HUES6 (cell line): ENCODE data around the gene RPP14.
"Not testable (repeated sequence)": the region's sequence is repeated elsewhere in the genome, so short reads cannot be mapped to it uniquely, and the experiment has no call there.

Experiments
- H3K27ac ChIP-seq: 2 replicates; pipeline ENCODE4 v1.7.0; 2013; ENCODE audit warnings: low read depth, mild to moderate bottlenecking, low read length, inconsistent platforms
- H3K27me3 ChIP-seq: 2 replicates; pipeline ENCODE4 v1.6.1; 2013; ENCODE audit warnings: low read length; ENCODE audit not compliant: control insufficient read depth, insufficient read depth
- H3K36me3 ChIP-seq: 2 replicates; pipeline ENCODE4 v1.6.1; 2013; ENCODE audit warnings: low read length; ENCODE audit not compliant: control insufficient read depth, insufficient read depth
- H3K4me1 ChIP-seq: 2 replicates; pipeline ENCODE4 v1.6.1; 2013; ENCODE audit warnings: low read length; ENCODE audit not compliant: control insufficient read depth, insufficient read depth
- H3K4me3 ChIP-seq: 2 replicates; pipeline ENCODE4 v1.5.1; 2013; ENCODE audit warnings: low read depth, low read length
- H3K9ac ChIP-seq: one replicate; pipeline ENCODE4 v1.6.1; 2013; ENCODE audit warnings: mild to moderate bottlenecking, low read length
- H3K9me3 ChIP-seq: 2 replicates; pipeline ENCODE4 v1.6.1; 2013; ENCODE audit warnings: low read depth, low read length; ENCODE audit not compliant: control insufficient read depth, insufficient read depth

Gene RPP14

DNA sequence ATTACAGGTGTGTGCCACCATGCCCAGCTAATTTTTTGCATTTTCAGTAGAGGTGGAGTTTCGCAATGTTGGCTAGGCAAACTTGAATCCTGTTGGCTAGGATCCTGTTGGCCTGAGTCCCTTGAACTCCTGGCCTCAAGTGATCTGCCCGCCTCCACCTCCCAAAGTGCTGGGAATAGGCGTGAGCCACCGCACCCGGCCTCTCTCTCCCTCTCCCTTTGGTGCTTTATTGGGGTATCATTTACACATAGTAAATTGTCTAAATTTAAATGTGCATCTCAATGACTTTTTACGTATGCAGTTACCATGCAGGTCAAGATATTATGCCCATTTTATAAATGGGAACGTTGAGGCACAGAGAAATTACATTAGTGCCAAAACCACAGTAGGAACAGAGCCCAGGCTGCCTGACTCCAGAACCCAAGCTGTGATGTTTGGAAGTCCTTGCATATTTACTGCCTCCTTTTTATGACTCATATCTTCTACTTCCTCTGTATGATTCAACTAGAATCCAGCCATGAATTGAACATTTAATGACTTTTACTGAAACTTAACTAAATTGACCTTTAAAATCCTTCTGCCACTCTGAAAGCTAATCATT lies 34.0 kb upstream of the RPP14 start:
- no peaks in the 10 kb centered on the region for H3K9me3 ChIP-seq
- H3K9ac ChIP-seq = no peak overlapping the region
- no peaks in the 10 kb centered on the region for H3K27me3 ChIP-seq
- H3K4me3 ChIP-seq = no peak overlapping the region
- no peaks in the 10 kb centered on the region for H3K4me1 ChIP-seq
- no peak overlapping the region for H3K27ac ChIP-seq
- peaks cover 3% of the 10 kb centered on the region; the same call in 1 of the 2 replicates for H3K36me3 ChIP-seq

GRCh38 chr3:58272891-58273290 lies 33.2 kb upstream of the RPP14 start:
- H3K4me3 ChIP-seq = no peak overlapping the region
- H3K9me3 ChIP-seq = no peaks in the 10 kb centered on the region
- H3K27ac ChIP-seq = no peak overlapping the region
- H3K27me3 ChIP-seq = no peaks in the 10 kb centered on the region
- H3K36me3 ChIP-seq = peaks cover 3% of the 10 kb centered on the region; the same call in 1 of the 2 replicates
- H3K4me1 ChIP-seq = no peaks in the 10 kb centered on the region
- H3K9ac ChIP-seq = no peak overlapping the region

- H3K9ac ChIP-seq, H3K4me1 ChIP-seq, H3K36me3 ChIP-seq, H3K27ac ChIP-seq, H3K4me3 ChIP-seq, H3K27me3 ChIP-seq, H3K9me3 ChIP-seq: not testable (repeated sequence)
Measured at GRCh38 chr3:58273362-58273761, 32.7 kb upstream of the RPP14 start.

DNA sequence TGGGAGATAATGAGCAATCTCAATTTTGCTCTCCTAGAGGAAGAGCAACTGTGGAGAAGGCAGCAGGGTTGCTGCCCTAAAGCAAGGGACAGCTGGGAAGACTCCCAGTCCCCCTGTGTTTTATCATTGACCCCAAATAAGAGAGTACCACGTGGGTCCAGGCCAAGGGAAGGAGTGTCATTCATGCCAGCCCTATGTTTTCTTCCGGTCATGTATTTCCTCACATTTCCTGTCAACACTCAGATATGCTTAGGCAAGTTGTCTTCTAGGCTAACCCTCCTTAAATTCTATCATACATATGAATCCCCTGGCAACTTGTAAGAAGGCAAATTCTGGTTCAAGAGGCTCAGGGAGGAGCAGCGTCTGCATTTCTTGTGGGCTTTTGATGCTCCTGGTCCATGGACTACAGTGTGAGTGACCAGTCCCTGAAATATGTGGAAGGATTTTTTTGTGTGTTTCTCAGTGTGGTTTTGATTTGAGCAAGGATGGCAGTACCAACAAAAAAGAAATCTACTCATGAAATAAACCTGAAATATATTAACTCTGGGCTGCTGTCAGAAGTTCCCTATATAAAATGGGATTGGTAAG lies 31.9 kb upstream of the RPP14 start:
- H3K4me3 ChIP-seq = no peak overlapping the region
- H3K27ac ChIP-seq = no peak overlapping the region
- H3K27me3 ChIP-seq = no peaks in the 10 kb centered on the region
- H3K9ac ChIP-seq = no peak overlapping the region
- H3K4me1 ChIP-seq = no peaks in the 10 kb centered on the region
- H3K9me3 ChIP-seq = no peaks in the 10 kb centered on the region
- peaks cover 3% of the 10 kb centered on the region; the same call in 1 of the 2 replicates for H3K36me3 ChIP-seq

GRCh38 chr3:58281069-58281468 lies 25.0 kb upstream of the RPP14 start:
- peaks cover 3% of the 10 kb centered on the region; the same call in 1 of the 2 replicates for H3K36me3 ChIP-seq
- H3K9me3 ChIP-seq = no peaks in the 10 kb centered on the region
- H3K4me3 ChIP-seq = peak overlapping the region; percentile 3; the same call in 1 of the 2 replicates
- H3K27me3 ChIP-seq = no peaks in the 10 kb centered on the region
- H3K27ac ChIP-seq = no peak overlapping the region
- peak overlapping the region; percentile 0 for H3K9ac ChIP-seq
- peaks cover 5% of the 10 kb centered on the region; the same call in 1 of the 2 replicates for H3K4me1 ChIP-seq

DNA sequence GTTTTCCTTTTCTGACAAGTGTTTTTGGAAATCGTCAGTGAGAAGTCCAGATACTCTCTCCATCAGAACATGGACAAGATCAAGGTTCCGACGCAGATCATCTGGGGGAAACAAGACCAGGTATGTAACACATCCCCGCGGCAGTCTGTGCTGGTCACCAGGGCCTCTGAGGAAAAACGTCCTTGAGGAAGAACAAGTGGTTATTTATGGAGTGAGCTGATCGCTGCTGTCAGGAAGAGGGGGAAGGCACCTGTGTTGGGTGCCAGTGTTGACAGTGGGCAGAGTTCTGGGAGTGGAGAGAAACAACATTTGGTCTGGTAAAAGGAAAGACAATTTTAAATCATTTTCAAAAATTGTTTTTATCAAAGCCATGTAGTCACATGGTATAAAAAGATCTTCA lies 20.7 kb upstream of the RPP14 start:
- peaks cover 5% of the 10 kb centered on the region; the same call in 1 of the 2 replicates for H3K4me1 ChIP-seq
- H3K9ac ChIP-seq = no peak overlapping the region
- H3K27ac ChIP-seq = no peak overlapping the region
- peaks cover 3% of the 10 kb centered on the region; the same call in 1 of the 2 replicates for H3K36me3 ChIP-seq
- H3K27me3 ChIP-seq = no peaks in the 10 kb centered on the region
- no peak overlapping the region for H3K4me3 ChIP-seq
- H3K9me3 ChIP-seq = no peaks in the 10 kb centered on the region

DNA sequence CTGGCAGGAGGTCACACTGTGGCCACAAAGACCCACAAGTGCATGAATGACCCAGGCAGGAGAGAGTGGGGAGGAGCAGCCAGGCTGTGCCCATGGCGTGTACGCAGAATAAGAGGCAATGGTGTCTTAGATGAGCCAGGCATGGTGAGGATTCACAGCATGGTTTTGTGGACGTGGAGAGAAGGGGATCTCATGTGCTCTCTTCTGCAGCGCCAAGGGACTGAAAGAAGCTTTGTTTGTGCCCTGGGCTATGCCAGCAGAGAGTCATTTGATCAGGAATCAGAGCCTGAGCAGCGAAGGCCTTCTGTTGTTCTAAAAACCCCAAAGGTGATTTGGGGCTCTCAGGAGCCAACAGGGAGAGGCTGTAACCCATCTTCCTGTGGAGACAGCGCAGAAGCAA lies 18.7 kb upstream of the RPP14 start:
- H3K27ac ChIP-seq = no peak overlapping the region

DNA sequence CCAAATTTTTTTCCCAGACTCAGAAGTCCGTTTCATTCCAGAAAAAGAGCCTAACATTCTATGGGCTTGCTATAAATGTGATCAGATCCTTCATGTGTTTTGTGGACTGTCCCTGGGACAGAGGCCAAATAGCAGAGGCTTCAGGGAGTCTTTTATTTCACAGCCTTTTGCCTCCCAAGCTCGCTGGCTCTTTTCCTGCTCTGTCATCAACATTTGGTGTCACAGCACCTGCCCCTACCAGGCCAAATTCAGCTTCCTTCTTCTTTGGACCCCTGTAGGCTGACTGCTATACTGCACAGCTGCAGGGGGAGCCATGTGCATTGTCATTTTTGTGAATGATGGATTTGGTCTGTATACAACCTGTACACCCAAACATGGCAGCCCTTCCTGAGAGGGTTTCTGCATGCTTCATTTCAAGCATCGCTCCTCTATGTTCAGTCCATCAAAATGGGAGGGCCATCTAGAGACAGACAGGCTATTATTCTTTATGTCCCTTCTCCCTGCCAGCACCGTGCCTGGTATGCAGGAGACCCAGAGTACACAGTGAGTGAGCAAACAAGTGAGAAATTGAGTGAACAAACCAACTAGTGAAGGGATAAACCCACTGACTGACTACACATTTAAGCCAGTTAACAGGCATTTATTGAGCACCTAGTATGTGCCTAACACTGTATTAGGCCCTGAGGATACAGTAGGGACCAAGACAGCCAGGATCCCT lies 17.9 kb upstream of the RPP14 start:
- no peaks in the 10 kb centered on the region for H3K27me3 ChIP-seq
- no peaks in the 10 kb centered on the region for H3K36me3 ChIP-seq
- H3K9me3 ChIP-seq = peaks cover 5% of the 10 kb centered on the region
- no peaks in the 10 kb centered on the region for H3K4me1 ChIP-seq
- no peak overlapping the region for H3K9ac ChIP-seq
- no peak overlapping the region for H3K4me3 ChIP-seq
- no peak overlapping the region for H3K27ac ChIP-seq

More for the DNA sequence above, 18.7 kb upstream of the RPP14 start:
- Histone ChIP-seq H3K27me3 (no peaks in the 10 kb centered on the region), H3K9me3 (peaks cover 5% of the 10 kb centered on the region), H3K36me3 (no peaks in the 10 kb centered on the region), H3K4me3 (no peak overlapping the region), H3K4me1 (no peaks in the 10 kb centered on the region), H3K9ac (no peak overlapping the region)

- H3K4me1 ChIP-seq, H3K4me3 ChIP-seq, H3K27me3 ChIP-seq: not testable (repeated sequence)
Measured at GRCh38 chr3:58288964-58289613, 17.0 kb upstream of the RPP14 start.

DNA sequence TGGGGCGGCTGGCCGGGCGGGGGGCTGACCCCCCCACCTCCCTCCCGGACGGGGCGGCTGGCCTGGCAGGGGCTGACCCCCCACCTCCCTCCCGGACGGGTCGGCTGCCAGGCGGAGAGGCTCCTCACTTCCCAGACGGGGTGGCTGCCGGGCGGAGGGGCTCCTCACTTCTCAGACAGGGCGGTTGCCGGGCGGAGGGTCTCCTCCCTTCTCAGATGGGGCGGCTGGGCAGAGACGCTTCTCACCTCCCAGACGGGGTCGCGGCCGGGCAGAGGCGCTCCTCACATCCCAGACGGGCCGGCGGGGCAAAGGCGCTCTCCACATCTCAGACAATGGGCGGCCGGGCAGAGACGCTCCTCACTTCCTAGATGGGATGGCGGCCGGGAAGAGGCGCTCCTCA lies 15.6 kb upstream of the RPP14 start:
- not testable (repeated sequence) for H3K4me1 ChIP-seq, H3K4me3 ChIP-seq, H3K9ac ChIP-seq

More at GRCh38 chr3:58288964-58289613, 17.0 kb upstream of the RPP14 start:
- H3K27ac ChIP-seq, H3K9me3 ChIP-seq, H3K36me3 ChIP-seq, H3K9ac ChIP-seq: not testable (repeated sequence)

More for the DNA sequence above, 15.6 kb upstream of the RPP14 start:
- not testable (repeated sequence) for H3K27ac ChIP-seq, H3K36me3 ChIP-seq, H3K27me3 ChIP-seq, H3K9me3 ChIP-seq
